HEK293 (cell line): Measurements from ENCODE around the gene BAHD1.

Experiments used
- CTCF ChIA-PET: fragments of 350-600 bp; formaldehyde crosslinking; extraction: SDS; loops from one replicate; lab custom pipeline; 2021; ENCODE audit warnings: antibody characterized with exemption; lab: Yijun Ruan, JAX
- POLR2A ChIA-PET: fragments of 300-600 bp; formaldehyde crosslinking; extraction: SDS; loops from one replicate; lab custom pipeline; 2020; ENCODE audit warnings: antibody characterized with exemption, inconsistent platforms; lab: Yijun Ruan, JAX
- H3K27ac ChIP-seq: fragments of 200-500 bp; sonication (Bioruptor generic); 2 replicates; pipeline ENCODE4 v1.5.1; 2014; ENCODE audit warnings: low read depth, low read length, control low read depth, inconsistent platforms; ENCODE audit errors: extremely low read depth
- H3K36me3 ChIP-seq, 2 experiments: fragments of 200-500 bp in 1 of 2; sonication (Bioruptor generic) in 1 of 2; 1 replicate in 1 of 2; 2 replicates in 1 of 2; pipeline ENCODE4 v1.5.1; 2014 to 2017; ENCODE audit warnings: inconsistent platforms in 2 of 2, low read length in 2 of 2; ENCODE audit not compliant: control insufficient read depth in 2 of 2, insufficient read depth in 1 of 2
- H3K4me1 ChIP-seq: fragments of 200-500 bp; sonication (Bioruptor generic); 2 replicates; pipeline ENCODE4 v1.5.1; 2014; ENCODE audit warnings: mild to moderate bottlenecking, low read length, inconsistent platforms; ENCODE audit not compliant: control insufficient read depth, insufficient read depth
- H3K4me3 ChIP-seq: 2 replicates; pipeline ENCODE4 v1.5.1; 2011; ENCODE audit warnings: low read depth, mild to moderate bottlenecking, control low read depth, low read length, moderate library complexity
- H3K9me3 ChIP-seq: fragments of 200-500 bp; sonication (Bioruptor generic); 2 replicates; pipeline ENCODE4 v1.5.1; 2014; ENCODE audit warnings: low read depth, low read length, inconsistent platforms; ENCODE audit not compliant: control insufficient read depth, insufficient read depth
- ATF2 ChIP-seq: fragments of 450-650 bp; formaldehyde crosslinking; IDR thresholded peaks from 2 replicates; pipeline ENCODE4 v1.5.1; 2016; ENCODE audit warnings: missing biosample characterization, missing genetic modification characterization, low read depth
- KLF8 ChIP-seq: fragments of 450-650 bp; formaldehyde crosslinking; IDR thresholded peaks from 2 replicates; pipeline ENCODE4 v1.5.1; 2016; ENCODE audit warnings: missing biosample characterization, missing genetic modification characterization
- TSHZ1 ChIP-seq: fragments of 450-650 bp; formaldehyde crosslinking; IDR thresholded peaks from 2 replicates; pipeline ENCODE4 v1.5.1; 2016; ENCODE audit warnings: missing biosample characterization, missing genetic modification characterization, borderline replicate concordance
- ZBTB21 ChIP-seq: fragments of 450-650 bp; formaldehyde crosslinking; IDR thresholded peaks from 2 replicates; pipeline ENCODE4 v1.5.1; 2017; ENCODE audit warnings: missing biosample characterization, missing genetic modification characterization
- ZNF138 ChIP-seq: fragments of 450-650 bp; formaldehyde crosslinking; IDR thresholded peaks from 2 replicates; pipeline ENCODE4 v1.5.1; 2016; ENCODE audit warnings: missing biosample characterization, missing genetic modification characterization, borderline replicate concordance
- ZNF146 ChIP-seq: fragments of 450-650 bp; formaldehyde crosslinking; IDR thresholded peaks from 2 replicates; pipeline ENCODE4 v1.5.1; 2016; ENCODE audit warnings: missing biosample characterization, missing genetic modification characterization
- ZNF148 ChIP-seq: fragments of 450-650 bp; formaldehyde crosslinking; IDR thresholded peaks from 2 replicates; pipeline ENCODE4 v1.5.0; 2017; ENCODE audit warnings: missing biosample characterization, missing genetic modification characterization, borderline replicate concordance
- ZNF280D ChIP-seq: fragments of 450-650 bp; formaldehyde crosslinking; IDR thresholded peaks from 2 replicates; pipeline ENCODE4 v1.5.1; 2016; ENCODE audit warnings: missing biosample characterization, missing genetic modification characterization
- ZNF324 ChIP-seq: fragments of 450-650 bp; formaldehyde crosslinking; IDR thresholded peaks from 2 replicates; pipeline ENCODE4 v1.5.1; 2016; ENCODE audit warnings: missing biosample characterization, missing genetic modification characterization
- ZNF426 ChIP-seq: fragments of 450-650 bp; formaldehyde crosslinking; IDR thresholded peaks from 2 replicates; pipeline ENCODE4 v1.5.1; 2017; ENCODE audit warnings: missing biosample characterization, missing genetic modification characterization, mild to moderate bottlenecking, inconsistent platforms, moderate library complexity
- ZNF518A ChIP-seq: fragments of 450-650 bp; formaldehyde crosslinking; conservative IDR thresholded peaks from 2 replicates; pipeline ENCODE4 v1.5.1; 2016; ENCODE audit warnings: low read depth, missing biosample characterization, missing genetic modification characterization
- ZNF548 ChIP-seq: fragments of 450-650 bp; formaldehyde crosslinking; IDR thresholded peaks from 2 replicates; pipeline ENCODE4 v1.5.1; 2016; ENCODE audit warnings: missing biosample characterization, missing genetic modification characterization
- ZNF654 ChIP-seq: fragments of 450-650 bp; formaldehyde crosslinking; IDR thresholded peaks from 2 replicates; pipeline ENCODE4 v1.5.1; 2016; ENCODE audit warnings: low read depth, missing biosample characterization, missing genetic modification characterization
- ZNF843 ChIP-seq: fragments of 450-650 bp; formaldehyde crosslinking; IDR thresholded peaks from 2 replicates; pipeline ENCODE4 v1.5.1; 2016; ENCODE audit warnings: missing biosample characterization, missing genetic modification characterization
- ZSCAN30 ChIP-seq: fragments of 450-650 bp; IDR thresholded peaks from 2 replicates; pipeline ENCODE4 v1.5.1; 2018; ENCODE audit warnings: missing biosample characterization, mild to moderate bottlenecking, missing genetic modification characterization, moderate library complexity
- ZXDB ChIP-seq: fragments of 450-650 bp; formaldehyde crosslinking; IDR thresholded peaks from 2 replicates; pipeline ENCODE4 v1.5.1; 2016; ENCODE audit warnings: missing biosample characterization, missing genetic modification characterization

Gene BAHD1

GRCh38 chr15:40425681-40426080, 15.1 kb upstream of the BAHD1 start:
- H3K36me3 ChIP-seq: no peaks in the 10 kb centered on the region; a peak in 1 of 3 replicates
- no peak overlapping the region for H3K4me3 ChIP-seq
- TF ChIP-seq ZNF548 (tag by site-specific recombination) (no peak), TSHZ1 (tag by site-specific recombination) (no peak)
- no peaks in the 10 kb centered on the region for H3K9me3 ChIP-seq
- ChIA-PET CTCF (interaction anchor here (0.7 to 1.2 kb wide), 3 partner anchors 105 to 226 kb away, joined by 3 to 4 read pairs (median 3); no protein-coding TSS in a partner anchor), POLR2A (no interaction called here)
- H3K4me1 ChIP-seq: no peaks in the 10 kb centered on the region; the same call in 1 of the 2 replicates
- no peak overlapping the region for H3K27ac ChIP-seq

- CTCF ChIA-PET: interaction anchor here (0.6 kb wide), 1 partner anchor 163 kb away, joined by 3 read pairs; no protein-coding TSS in a partner anchor
- no peak overlapping the region for H3K4me3 ChIP-seq
- POLR2A ChIA-PET: interaction anchor here (1.3 kb wide), 1 partner anchor 14 kb away, joined by 4 read pairs; the partner anchor contains the start of gene BAHD1
- no peaks in the 10 kb centered on the region for H3K9me3 ChIP-seq
- H3K36me3 ChIP-seq: no peaks in the 10 kb centered on the region; a peak in 1 of 3 replicates
- H3K27ac ChIP-seq: no peak overlapping the region
- no peaks in the 10 kb centered on the region for H3K4me1 ChIP-seq
- no peak for TF ChIP-seq ATF2 (tag by site-specific recombination)
- TF ChIP-seq ZBTB21 (tag by site-specific recombination): no peak
- no peak for TF ChIP-seq ZNF280D (tag by site-specific recombination)
- TF ChIP-seq ZNF518A: no peak
- TF ChIP-seq ZNF138 (tag by site-specific recombination): no peak
- TF ChIP-seq KLF8 (tag by site-specific recombination): no peak
- TF ChIP-seq ZXDB (tag by site-specific recombination): no peak
- no peak for TF ChIP-seq ZNF146 (tag by site-specific recombination)
- no peak for TF ChIP-seq ZNF654 (tag by site-specific recombination)
- no peak for TF ChIP-seq ZSCAN30 (tag by site-specific recombination)
- TF ChIP-seq ZNF324: no peak
- no peak for TF ChIP-seq ZNF426 (tag by site-specific recombination)
- no peak for TF ChIP-seq ZNF843 (tag by site-specific recombination)
- TF ChIP-seq ZNF148 (tag by site-specific recombination): no peak
Observed at GRCh38 chr15:40427188-40427587, 13.6 kb upstream of the BAHD1 start.
